Esophagus muscularis mucosa (tissue), 4 donors: ENCODE data around the gene PTPRN2. TPM values are rescaled to one million over a fixed set of nuclear protein-coding genes. Genes with fewer than 3 reads are reported as not detected.

ENCODE experiments used
- DNase-seq: peaks from one replicate; pipeline ENCODE4 v3.0.0-alpha.2; 2017; ENCODE audit errors: extremely low spot score
- H3K27ac ChIP-seq, 4 donors: fragments of 200-600 bp; sonication (generic); replicated peaks in 1 of 4; 1 replicate in 3 of 4; 2 replicates in 1 of 4; pipeline ENCODE4 v1.5.1; 2016 to 2019; ENCODE audit warnings: mild to moderate bottlenecking in 1 of 4
- H3K27me3 ChIP-seq, 4 donors: fragments of 200-600 bp; sonication (generic); one replicate each; pipeline versions ENCODE4 v1.5.1 to v1.6.0; 2016 to 2019
- H3K36me3 ChIP-seq, 4 donors: fragments of 200-600 bp; sonication (generic); one replicate each; pipeline ENCODE4 v1.5.1; 2016 to 2019
- H3K4me1 ChIP-seq, 4 donors: fragments of 200-600 bp; sonication (generic); one replicate each; pipeline ENCODE4 v1.5.1; 2016 to 2019
- H3K4me3 ChIP-seq, 4 donors: fragments of 200-600 bp; sonication (generic); 1 replicate in 2 of 4; 2 replicates in 2 of 4; pipeline ENCODE4 v1.5.1; 2016 to 2019; ENCODE audit warnings: mild to moderate bottlenecking in 4 of 4, moderate library complexity in 1 of 4
- H3K9me3 ChIP-seq, 4 donors: fragments of 200-600 bp; sonication (generic); 1 replicate in 3 of 4; 2 replicates in 1 of 4; pipeline ENCODE4 v1.5.1; 2016 to 2019
- EP300 ChIP-seq: sonication (generic); formaldehyde crosslinking; IDR thresholded peaks from one replicate; pipeline ENCODE4 v1.6.1; 2017; ENCODE audit warnings: antibody characterized with exemption
- POLR2A ChIP-seq: fragments of 450-650 bp; IDR thresholded peaks from one replicate; pipeline ENCODE4 v1.6.1; 2017; ENCODE audit warnings: antibody characterized with exemption, moderate library complexity, mild to moderate bottlenecking, low read depth
- POLR2AphosphoS5 ChIP-seq, 2 donors: sonication (generic); formaldehyde crosslinking; IDR thresholded peaks; one replicate each; pipeline ENCODE4 v1.6.1; 2017; ENCODE audit warnings: antibody characterized with exemption in 2 of 2
- WGBS: methylation state at CpG from one replicate; pipeline ENCODE4 v1.1.5; 2018; 5-methylcytosine and 5-hydroxymethylcytosine counted together
- intact Hi-C: fragments of 100-400 bp; cut with DNase I; formaldehyde crosslinking; loops from one replicate; pipeline ENCODE4 v1.15.1; 2023
- total RNA-seq, 4 donors: library from RNA; depleted of rRNA; stranded (reverse); fragments of >200 nt; gene quantifications; one replicate each; pipeline versions ENCODE4 v1.1.0 to v1.2.1, GENCODE V29; 2016
- TF ChIP-seq, protein P1 (sequence below), 3 experiments: fragments of 200-600 bp in 2 of 3; fragments of 450-650 bp in 1 of 3; sonication (generic) in 2 of 3; IDR thresholded peaks; one replicate each; pipeline ENCODE4 v1.5.1; 2017 to 2019; ENCODE audit warnings: antibody characterized with exemption in 3 of 3, mild to moderate bottlenecking in 2 of 3, moderate library complexity in 1 of 3

PTPRN2 gene
- total RNA-seq, 4 donors from 2014 or later, result 2.1 to 3.1 (median 3.1) TPM

DNA sequence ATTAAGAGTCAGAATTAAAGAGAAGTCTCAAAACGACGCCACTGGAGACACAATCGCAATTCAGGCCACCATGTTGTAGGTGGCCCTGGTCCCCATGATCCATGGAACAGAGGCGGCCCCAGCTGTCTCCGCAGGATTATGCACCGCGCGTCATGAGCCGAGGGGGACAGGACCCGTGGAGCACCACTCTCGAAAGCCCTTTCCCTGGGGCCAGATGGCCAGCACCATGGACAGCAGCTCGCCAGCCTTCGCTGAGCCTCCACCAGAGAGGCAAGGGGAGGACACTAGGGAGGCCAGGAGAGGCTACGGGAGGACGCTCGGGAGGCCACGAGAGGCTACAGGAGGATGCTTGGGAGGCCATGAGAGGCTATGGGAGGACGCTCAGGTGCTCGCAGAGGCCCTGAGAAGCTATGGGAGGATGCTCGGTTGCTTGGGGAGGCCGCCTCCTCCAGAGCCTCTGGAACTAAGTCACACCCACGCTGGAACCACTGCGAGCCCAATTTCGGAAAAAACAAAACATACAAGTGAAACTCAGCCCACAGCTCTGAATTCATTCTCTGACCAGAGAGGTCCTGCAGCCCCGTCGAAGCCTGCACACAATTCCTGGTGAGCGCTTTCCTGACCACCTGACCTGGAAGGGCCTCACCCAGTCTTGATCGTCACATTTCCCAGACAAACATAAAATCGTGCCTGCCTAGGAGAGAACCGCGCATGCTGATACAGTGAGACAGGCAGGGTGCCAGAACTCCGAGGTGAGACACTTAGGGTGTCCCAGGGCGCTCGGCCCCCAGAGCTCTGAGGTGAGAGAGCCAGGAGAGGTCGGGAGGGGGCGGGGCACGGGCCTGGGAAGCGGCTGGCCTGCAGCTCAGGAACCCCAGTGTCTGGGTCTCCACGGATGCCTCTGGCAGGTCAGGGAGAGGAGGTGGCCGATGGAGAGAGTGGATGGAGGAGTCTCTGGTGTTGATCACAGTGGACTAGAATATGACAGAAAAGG is 224.4 kb downstream of the PTPRN2 start:
- 81% methylated on average over 36 of the region's 40 CpGs for WGBS
- DNase-seq, result no peak
- intact Hi-C loops, result no loop called here
- H3K4me1 ChIP-seq, result no peaks in the 10 kb centered on the region
- TF ChIP-seq, protein P1, sequence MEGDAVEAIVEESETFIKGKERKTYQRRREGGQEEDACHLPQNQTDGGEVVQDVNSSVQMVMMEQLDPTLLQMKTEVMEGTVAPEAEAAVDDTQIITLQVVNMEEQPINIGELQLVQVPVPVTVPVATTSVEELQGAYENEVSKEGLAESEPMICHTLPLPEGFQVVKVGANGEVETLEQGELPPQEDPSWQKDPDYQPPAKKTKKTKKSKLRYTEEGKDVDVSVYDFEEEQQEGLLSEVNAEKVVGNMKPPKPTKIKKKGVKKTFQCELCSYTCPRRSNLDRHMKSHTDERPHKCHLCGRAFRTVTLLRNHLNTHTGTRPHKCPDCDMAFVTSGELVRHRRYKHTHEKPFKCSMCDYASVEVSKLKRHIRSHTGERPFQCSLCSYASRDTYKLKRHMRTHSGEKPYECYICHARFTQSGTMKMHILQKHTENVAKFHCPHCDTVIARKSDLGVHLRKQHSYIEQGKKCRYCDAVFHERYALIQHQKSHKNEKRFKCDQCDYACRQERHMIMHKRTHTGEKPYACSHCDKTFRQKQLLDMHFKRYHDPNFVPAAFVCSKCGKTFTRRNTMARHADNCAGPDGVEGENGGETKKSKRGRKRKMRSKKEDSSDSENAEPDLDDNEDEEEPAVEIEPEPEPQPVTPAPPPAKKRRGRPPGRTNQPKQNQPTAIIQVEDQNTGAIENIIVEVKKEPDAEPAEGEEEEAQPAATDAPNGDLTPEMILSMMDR (IDR thresholded peaks at IDR 0.05), result no peak
- no peak for TF ChIP-seq POLR2AphosphoS5 (IDR thresholded peaks at IDR 0.05)
- no peak for TF ChIP-seq POLR2A
- TF ChIP-seq EP300, result no peak
- H3K27me3 ChIP-seq, result peaks cover 0 to 38% (median 0%) of the 10 kb centered on the region in 4 donors
- no peaks in the 10 kb centered on the region for H3K9me3 ChIP-seq
- no peak overlapping the region for H3K4me3 ChIP-seq
- H3K27ac ChIP-seq, result no peak overlapping the region
- H3K36me3 ChIP-seq, result no peaks in the 10 kb centered on the region

DNA sequence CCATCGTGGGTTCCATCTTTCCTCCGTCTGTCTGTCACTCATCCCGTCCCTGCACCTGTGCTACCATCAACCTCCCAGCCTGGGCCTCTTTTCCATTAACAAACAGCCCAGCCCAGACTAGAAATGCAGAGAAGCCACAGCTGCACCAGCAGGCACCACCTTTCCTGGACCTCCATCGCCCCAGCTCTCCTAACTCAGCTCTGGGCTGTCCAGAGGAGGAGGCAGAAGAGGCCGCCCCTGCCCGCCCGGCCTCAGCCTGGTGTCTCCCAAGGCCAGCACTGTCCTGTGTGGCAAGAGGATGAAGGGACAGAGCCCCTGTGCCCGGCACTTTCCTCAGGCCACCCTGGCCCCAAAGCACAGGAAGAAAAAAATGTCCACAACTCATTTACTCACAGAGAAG is 225.6 kb downstream of the PTPRN2 start:
- DNase-seq, result no peak
- Histone ChIP-seq H3K36me3 (no peaks in the 10 kb centered on the region), H3K4me3 (no peak overlapping the region), H3K9me3 (no peaks in the 10 kb centered on the region), H3K4me1 (no peaks in the 10 kb centered on the region), H3K27me3 (peaks cover 0 to 46% (median 0%) of the 10 kb centered on the region in 4 donors), H3K27ac (no peak overlapping the region)
- intact Hi-C loops, result no loop called here
- WGBS, result 70% methylated on average over 5 of the region's 8 CpGs
- TF ChIP-seq EP300 (no peak), POLR2A (no peak), POLR2AphosphoS5 (IDR thresholded peaks at IDR 0.05) (no peak)

DNA sequence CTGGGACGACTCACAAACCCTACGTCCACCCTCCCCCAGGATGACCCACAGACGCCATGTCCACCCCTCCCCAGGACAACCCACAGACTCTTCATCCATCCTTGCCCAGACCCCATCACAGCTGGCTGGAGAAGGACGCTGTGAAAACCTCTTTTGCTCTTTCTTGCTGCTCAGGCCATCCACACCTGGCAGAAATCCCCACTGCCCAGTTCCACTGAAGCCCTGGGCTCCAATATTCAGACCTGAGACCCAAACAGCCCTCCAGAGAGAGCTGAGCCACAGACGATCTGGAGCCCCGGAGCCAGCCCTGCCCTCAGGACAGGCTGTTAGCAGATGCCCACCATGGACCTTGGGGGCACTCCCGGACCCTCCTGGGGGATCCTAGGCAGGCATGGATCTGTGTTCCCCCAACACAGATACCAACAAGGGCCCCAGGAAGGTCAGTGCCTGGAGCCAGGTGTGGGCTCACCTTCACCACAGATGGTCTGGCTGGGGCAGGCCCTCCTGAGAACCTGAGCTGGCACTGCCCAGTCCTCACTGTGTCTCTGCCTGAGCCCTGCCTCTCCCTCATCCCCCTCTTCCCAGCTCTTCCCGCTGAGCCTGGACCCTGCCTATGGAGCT is 226.2 kb downstream of the PTPRN2 start:
- DNase-seq, result no peak
- TF ChIP-seq, protein P1 (IDR thresholded peaks at IDR 0.05), result no peak
- TF ChIP-seq EP300, result no peak
- no peak for TF ChIP-seq POLR2A
- TF ChIP-seq POLR2AphosphoS5 (IDR thresholded peaks at IDR 0.05), result no peak
- H3K4me1 ChIP-seq, result no peaks in the 10 kb centered on the region
- H3K36me3 ChIP-seq, result no peaks in the 10 kb centered on the region
- intact Hi-C loops, result no loop called here
- no peaks in the 10 kb centered on the region for H3K9me3 ChIP-seq
- no peak overlapping the region for H3K4me3 ChIP-seq
- 82% methylated on average over 5 of the region's 8 CpGs for WGBS
- H3K27me3 ChIP-seq, result peaks cover 0 to 46% (median 0%) of the 10 kb centered on the region in 4 donors
- no peak overlapping the region for H3K27ac ChIP-seq

DNA sequence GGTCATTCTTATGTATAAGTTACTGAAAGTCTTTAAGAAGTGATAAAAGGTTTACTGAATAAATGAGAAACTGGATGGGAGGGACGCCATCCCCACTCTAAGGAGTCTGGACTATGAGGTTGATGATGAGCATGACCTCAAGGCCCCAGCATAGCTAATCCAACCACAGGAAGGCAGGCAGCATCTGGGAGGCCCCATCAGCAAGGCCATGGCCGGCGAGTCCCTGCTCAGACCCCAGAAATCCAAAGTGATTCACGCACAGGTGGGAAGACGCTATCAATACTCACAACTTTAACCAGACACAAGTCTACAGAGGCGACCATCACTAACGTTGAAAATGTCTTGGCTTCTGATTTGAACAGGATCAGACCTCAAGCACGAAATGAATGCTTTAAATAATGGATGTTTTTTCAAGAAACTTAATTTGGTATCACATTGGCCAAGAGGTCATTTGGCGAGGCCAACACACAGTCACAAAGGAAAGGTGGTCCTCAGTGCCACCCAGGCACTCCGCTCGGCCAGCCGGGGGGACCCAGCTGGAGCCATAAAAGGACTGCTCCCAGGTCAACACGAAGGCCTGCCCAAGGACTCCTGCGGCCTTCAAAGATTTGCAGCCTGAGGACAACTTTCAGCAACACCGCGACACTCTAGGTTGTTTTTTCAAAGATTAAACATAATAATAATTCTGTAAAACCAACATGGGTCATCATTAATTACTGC is 228.5 kb downstream of the PTPRN2 start:
- Histone ChIP-seq H3K4me3 (no peak overlapping the region), H3K36me3 (no peaks in the 10 kb centered on the region), H3K4me1 (no peaks in the 10 kb centered on the region), H3K27ac (no peak overlapping the region), H3K27me3 (peaks cover 0 to 50% (median 0%) of the 10 kb centered on the region in 4 donors), H3K9me3 (peaks cover 0 to 15% (median 13%) of the 10 kb centered on the region in 4 donors)
- DNase-seq, result no peak
- intact Hi-C loops, result no loop called here
- WGBS, result 85% methylated on average over 16 of the region's 16 CpGs
- TF ChIP-seq, protein P1 (IDR thresholded peaks at IDR 0.05), result no peak
- TF ChIP-seq POLR2A, result no peak
- no peak for TF ChIP-seq POLR2AphosphoS5 (IDR thresholded peaks at IDR 0.05)
- TF ChIP-seq EP300, result no peak
